ENCODE data around the gene CISH.

Gene CISH

DNA sequence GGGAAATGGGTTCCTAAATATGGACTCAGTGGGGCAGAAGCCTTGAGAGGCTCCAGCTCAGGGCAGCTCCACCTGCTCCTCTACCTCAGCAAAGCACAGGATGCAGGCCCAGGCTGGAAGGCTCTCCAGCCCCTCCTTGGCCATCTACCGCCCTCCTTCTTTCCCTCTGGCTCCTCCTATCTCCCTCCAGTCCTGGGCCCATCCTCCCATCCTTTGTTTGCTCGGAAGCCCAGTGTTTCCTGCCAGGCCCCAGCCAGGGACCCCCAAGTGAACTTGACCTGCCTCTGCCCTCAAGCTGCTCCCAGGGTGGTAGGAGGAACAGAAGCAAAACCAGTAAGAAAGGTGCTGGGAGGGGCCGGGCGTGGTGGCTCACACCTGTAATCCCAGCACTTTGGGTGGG, 25.4 kb upstream of the CISH start:
- DNase-seq (ENCODE audit: low read depth), result no peak

DNA sequence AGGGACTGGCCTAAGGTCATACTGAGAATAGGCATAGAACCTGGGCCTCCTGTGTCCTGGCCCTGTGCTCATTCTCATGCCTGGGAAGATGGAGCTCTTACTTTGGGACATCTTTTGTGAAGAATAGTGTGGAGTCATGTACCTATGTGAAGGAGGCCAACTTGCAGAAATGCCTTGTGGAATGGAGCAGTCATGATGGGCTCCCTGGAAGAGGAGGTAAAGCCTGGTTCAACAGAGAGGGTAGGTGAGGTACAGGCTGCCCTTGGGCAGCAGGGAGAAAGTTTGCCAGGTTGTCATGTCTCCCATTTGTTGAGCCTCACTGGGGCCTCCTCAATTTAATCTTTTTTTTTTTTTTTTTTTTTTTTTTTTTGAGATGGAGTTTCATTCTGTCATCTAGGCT, 23.5 kb upstream of the CISH start:
- no peak for DNase-seq (ENCODE audit: low read depth)

DNA sequence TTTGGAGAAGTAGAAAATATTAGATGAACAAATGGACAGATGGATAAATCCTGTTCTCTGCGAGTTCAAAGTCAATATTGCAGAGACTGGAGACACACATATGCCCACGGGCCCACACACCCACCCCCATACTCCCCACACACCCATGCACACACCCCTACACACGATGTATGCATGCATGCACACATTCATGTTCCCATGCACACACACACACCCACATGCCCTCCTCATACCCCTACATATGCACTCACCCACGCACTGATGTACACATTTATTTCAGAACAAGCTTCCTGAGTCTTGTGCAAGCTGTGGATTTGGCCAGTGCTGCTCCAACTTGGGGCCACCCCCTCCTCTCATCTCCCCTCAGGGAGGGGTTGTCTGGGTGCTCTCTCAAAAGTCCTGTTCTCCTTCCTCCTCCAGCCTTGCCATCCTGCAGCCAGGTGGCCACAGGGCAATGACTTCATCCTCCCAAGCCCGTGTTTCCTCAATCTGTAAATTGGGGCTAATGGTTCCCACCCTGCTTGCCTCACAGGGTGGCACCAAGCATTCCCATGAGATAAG, 21.7 kb upstream of the CISH start:
- DNase-seq (ENCODE audit: low read depth), result no peak

DNA sequence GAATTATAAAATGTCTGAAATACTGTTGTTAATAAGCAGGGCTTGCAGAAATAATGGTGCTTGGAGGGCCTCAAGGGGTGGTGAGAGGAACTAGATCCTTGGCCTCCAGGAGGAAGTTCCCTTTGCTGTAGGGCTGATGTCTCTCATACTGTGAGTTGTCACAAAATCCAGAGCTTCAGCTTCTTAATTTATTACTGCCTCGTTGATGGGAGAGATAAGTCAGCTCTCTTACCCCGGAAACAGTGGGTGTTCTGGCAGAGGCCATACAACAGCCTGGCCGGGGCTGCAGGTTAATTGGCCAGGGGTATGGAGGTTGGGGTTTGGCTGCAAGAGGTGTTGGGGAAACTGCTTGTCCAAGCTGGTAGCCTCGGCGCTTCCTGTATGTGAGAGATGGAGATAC, 20.9 kb upstream of the CISH start:
- no peak for DNase-seq (ENCODE audit: low read depth)

DNA sequence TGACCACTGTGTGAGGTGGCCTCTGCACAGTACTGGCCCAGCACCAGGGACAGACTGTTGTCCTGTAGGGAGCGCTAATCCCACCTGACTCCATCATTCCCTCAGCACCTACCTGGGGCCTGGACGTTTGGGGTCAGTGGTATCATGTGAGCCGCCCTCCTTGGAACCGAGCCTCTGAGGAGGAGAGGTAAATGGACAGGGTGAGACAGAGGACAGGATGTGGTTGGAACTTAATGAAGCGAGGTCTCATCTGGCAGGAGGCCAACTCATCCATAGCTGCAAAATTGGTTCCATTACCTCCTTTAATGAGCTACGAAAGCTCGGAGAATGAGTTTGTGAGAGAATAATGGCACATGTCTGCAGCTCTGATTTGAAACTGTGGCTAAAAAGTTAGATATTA, 19.3 kb upstream of the CISH start:
- no peak for DNase-seq (ENCODE audit: low read depth)

DNA sequence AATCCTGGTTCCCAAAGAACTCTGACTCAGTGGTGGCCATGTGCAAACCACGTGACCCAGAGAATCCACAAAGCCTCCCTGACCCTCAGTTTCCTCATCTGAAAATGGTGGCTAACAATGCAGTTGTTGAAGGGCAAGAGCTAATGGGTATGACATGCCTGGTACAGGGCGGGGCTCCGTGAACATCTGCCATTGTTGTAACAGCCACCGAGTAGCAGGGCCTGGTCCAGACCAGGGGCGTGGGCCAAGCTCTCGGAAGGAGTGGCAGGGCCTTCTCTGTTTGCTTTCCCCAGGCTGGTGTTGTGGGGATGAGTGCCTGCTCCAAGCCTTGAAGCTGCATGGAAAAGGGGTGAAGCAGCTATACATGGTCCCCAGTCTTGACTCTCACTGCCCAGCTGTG, 18.8 kb upstream of the CISH start:
- DNase-seq (ENCODE audit: low read depth), result no peak

DNA sequence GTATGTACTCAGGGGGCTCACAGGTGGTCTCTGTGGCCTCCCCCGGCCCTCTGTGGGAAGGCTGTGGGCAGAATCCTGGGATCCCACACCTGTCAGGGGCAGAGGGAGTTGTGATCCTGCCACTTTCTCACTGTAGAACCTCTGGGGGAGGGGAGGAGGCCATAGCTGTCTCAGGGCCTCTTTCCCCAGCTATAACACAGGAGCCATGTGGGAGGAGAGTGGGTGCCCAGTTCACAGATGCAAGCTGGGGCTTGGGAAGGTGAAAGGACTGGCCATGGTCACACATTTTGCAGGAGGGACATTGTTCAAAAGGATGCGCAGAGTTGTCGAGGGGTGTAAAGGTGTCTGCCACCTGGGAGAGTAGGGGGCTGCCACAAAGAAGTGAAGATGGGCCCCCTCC, 17.0 kb upstream of the CISH start:
- DNase-seq (ENCODE audit: low read depth), result no peak

DNA sequence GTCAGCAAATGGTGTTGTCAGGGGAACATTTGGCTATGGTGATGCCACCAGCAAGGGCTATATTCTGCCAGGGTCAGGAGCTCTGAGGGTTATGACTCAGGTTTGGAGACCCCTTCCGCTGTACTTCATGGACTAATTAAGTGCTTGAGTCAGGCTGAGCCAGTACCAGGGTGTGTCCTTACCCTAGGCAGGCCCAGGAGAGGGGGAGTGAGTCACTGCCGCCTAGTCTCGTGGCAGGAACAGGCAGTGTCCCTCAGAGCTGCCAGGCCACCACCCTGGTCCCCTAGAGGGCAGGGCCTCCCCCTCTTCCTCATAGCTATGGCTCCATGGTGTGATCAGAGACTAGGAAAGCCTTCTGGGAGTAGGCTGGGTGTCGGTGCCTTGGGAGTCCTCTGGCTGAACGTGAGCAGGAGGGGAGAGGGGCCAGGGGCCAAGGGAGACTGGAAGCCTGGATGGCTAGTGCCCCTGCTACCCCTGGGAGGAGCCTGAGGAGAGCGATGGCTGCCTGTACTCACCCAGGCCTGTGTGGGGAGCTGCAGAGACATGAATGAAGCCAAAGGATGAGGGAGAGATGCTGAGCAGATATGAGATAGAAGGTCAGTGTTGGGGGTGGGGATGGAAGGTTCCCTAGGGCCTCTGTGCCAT, 16.0 kb upstream of the CISH start:
- no peak for DNase-seq (ENCODE audit: low read depth)

DNA sequence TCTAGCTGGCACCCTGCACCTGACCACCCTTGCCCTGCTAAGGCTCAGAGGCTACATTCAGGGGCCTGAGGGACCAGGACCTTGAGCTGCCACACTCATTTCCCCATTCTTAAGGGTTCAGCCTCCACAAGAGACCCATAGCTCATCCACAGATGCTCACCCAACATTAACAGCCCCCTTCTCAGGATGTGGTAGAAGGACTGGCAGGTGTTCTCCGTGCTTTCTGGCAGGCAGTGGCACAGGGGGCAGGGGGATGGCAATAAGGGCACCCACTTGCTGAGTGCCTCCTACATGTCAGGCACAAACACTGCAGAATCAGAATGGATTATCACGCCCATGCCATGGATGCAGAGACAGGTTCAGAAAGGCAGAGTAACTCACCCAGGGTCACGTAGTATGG, 14.8 kb upstream of the CISH start:
- no peak for DNase-seq (ENCODE audit: low read depth)

DNA sequence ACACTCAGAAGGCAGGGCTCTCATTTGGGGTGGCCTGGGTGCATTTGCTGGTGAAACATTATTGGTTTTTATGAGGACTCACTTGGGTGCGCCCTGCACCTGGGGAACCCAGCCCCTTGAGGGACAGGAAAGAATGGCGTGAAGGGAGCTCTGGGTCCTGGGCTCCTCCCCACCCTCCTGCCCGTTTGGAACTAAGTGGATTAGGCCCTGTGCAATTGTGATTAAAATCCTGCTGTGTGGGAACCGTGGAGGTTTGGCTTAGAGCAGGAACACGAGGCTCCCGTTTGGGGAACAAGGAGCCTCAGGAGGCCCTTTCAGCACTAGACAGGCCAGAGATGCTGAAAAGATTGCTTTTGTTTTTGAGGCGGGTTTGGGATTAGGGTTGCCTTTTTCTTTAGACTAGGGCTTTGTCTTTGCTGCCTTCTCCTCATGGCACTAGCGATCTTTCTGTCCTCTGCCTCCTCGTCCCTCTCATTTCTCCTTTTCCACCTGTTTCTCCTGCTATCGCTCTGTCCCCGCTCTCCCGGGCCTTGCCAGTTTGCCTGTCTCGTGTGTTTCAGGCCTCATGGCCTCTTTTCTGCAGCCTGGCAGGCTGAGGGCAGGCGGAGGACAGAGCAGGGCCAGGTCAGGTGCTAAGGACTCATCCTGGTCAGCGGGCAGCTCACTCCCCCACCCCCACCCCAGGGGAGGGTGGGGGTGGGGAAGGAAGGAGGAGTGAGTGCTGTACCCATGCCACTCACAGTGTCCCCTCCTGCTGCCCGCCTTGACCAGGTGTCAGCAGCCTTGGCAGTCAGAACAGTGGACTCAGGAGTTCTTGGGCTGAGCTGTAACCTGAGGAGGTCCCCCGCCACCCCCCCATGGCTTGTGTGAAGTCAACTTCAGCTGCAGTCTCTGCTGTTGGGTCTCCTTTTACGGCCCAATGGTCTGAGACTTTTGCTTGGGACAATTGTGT, 13.9 kb upstream of the CISH start:
- no peak for DNase-seq (ENCODE audit: low read depth)

DNA sequence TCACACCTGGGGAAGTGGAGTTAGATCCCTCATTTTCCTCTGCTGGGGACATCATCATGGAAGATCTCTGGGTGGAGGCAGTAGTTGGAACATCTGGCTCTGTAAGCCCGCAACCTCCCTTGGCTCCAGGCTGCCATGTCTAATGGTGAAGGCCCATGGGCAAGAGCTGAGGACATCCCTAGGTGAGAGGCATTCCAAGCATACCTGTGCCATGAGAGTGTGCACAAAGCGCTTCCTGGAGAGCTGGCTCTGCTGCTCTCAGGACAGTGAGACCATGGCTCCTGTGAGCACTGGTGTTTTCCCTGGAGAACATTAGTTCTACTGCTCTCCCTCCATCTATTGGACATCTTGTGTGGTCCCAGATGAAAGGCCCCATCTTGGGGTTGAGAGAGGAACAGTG, 13.1 kb upstream of the CISH start:
- DNase-seq (ENCODE audit: low read depth), result no peak

DNA sequence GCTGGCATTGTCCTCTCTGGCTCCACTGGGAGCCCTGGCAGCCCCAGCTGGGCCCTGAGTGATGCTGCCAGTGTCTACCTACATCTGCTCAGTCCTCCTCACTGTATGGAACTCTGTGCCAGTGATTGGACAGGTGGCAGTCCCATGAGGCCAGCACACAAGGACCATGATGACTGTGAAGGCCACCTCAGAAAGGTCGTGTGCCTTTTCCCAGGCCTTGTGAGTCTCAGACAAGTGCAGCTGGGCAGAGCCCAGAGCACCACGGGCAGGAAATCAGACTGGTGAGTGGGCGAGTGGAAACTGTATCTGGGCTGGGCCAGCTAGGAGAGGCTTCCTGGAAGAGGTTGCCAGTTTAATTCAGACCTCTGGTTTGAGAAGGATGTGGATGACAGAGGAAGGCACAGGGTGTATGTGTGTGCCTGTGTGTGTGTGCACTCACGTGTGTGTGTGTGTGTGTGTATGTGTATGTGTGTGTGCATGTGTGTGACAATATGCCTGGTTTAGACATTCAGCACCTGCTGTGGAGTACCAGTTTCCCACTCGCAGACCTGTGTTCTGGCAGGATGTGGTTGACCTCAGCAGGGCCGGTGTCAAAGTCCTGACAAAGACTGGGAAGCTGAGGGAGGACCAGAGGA, 12.4 kb upstream of the CISH start:
- DNase-seq (ENCODE audit: low read depth), result no peak

DNA sequence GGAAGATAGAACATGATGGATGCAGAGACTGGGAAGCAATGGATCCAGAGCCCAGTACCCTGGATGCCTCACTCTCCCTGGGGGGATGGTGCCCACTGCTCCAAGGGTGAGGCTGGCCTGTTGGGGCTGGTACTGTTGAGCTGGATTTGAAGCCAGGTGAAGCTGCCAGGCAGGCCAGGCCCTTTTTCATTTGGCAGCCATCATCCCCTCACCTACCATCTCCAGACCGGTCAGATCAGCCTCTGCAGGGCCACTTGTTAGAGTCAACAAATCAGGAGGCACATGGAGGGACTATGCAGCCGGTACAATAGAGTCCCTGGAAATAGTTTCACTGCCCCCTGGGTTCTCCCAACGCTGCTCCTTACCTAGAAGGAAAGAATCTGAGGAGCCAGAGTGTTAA, 11.3 kb upstream of the CISH start:
- no peak for DNase-seq (ENCODE audit: low read depth)

DNA sequence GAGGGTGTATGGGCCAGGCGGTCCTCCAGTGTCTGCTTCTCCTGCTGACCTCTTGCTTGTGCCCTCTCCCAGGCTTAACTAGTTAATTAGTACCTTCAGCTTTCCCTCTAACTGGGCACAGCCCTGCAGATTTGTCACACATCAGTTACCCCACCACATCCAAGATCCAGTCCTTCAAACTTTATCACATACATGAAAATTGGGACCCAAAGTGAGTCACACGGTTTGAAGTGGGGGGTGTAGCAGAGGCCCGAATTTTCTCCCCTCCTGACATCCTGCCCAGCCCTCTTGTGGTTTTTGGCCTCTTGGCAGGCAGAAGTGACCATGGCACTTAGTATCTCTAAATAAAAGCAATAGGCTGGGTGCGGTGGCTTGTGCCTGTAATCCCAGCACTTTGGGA, 9.2 kb upstream of the CISH start:
- DNase-seq (ENCODE audit: low read depth), result no peak

DNA sequence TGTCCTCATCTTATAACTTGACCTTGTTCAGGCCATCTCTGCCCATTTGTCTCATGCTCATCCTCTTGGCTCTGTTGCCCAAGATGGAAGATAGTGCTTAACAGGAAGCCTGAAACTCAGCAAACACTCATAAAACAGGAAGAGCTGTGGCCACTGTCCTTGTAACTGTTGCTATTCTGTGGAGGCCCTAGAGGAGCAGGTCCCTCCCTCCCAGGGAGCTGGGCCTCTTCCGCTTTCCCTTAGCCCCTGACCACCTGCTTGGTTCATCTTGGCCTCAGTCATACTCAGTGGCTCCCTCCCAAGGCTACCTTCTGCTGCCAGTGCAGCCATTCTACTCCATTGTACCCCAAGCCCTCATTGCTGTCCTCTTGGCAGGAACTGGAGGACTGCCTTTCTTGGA, 8.8 kb upstream of the CISH start:
- DNase-seq (ENCODE audit: low read depth), result no peak

DNA sequence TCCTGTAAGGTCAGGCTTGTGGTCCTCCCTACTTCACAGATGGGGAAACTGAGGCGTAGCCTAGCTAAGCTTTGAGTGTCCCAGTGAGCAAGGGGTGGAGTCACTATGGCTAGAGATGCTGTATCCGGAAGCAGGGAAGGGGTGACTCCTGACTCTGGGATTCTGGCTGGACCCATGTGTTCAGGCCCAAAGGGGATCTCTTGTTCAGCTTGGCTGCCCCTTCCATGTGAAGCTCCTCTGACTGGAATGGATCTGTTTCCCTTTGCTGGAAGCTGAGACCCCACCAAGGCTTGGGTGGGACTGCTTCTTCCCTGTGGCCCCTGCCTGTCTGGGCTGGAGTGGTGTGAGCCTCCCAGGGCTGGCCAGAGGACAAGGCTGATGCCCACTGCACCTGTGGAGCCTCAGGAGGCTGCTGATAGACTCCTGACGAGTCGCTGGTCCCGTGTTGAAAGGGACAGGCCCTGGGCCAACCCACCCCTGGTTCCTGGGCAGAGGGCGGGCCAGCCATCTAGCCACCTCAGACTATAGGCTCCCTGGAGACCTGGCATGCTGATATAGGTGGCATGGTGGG, 6.4 kb upstream of the CISH start:
- DNase-seq (ENCODE audit: low read depth), result no peak

DNA sequence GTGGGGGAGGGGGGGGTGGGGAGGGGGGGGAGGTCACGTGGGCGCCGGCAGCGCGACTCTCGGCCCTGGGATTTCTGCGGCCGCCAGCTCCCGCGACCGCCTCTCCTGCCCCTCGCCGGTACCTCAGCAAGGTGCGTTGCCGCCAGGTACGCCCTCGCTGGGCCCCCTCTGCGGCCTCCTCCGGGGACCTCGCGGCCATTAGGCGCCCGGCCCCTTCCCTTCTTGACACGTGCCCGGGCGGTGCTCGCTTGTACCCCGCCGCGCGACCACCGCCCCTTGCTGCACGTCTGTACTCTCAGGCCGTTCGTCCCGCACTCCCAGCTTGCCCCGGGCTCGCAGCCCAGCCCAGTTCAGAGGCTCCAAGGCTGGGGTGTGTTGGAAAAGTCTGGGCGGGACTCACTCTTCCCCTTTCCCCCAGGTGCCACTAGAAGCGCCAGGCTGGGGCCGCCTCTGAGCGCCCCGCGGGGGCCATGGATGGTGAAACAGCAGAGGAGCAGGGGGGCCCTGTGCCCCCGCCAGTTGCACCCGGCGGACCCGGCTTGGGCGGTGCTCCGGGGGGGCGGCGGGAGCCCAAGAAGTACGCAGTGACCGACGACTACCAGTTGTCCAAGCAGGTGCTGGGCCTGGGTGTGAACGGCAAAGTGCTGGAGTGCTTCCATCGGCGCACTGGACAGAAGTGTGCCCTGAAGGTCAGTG, 5.7 kb upstream of the CISH start, which contains the start of gene MAPKAPK3:
MAPKAPK3 (plus strand) TSS at position 56 of the 696 bp plus-strand sequence; CDS start at position 471, 415 bp downstream.
- DNase-seq (ENCODE audit: low read depth), result no peak

DNA sequence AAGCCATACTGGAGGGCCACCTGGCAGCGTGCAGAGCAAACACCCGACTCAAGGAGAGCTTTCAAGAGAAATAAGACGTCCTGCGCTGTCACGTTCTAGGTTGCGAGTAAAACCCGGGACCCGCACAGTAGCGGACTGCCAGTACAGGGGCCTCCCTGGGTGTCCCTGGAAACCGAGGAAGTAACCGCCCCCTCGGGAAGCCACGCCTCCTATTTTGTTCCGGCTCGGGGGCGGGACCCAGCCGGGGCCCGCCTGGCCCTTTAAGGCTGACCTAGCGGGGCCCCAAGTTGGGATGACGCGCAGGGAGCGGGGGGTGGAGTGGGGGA, 5.2 kb upstream of the CISH start:
- no peak for DNase-seq (ENCODE audit: low read depth)

DNA sequence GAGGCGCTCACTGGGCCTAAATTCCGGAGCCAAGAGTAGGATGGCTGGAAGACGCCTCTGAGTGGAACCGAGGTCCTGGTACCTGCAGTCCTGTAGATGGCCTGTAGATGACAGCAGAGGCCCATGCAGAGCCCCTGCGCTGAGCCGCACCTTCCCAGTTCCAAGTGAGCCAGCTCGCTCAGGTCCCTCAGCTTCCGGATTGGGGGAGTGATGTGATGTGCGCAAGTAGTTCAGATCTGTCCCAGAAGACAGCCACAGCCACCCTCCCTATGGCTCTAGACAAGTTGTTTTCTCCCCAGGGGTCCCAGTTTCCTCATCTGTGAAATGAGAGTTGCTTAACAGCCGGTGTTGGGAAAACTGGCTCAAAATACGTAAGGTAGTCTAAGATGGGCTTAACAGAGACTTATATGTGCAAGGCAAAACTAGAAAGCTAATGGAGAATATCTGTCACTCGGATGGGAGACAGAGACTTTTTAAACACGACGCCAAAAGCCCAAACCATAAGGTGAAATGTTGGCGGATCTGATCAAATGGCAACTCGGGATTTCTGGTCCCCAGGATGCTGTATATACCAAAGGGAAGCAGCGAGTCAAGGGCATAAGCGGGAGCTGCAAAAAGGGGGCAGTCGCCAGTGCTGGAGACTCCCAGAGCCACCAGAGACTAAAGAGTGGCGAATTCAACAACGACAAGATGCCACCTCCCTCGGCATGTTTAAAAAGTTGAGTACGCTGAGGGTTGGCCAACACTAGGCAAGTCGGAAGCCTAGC, 4.6 kb upstream of the CISH start:
- peak; percentile 55 for DNase-seq (ENCODE audit: low read depth)

DNA sequence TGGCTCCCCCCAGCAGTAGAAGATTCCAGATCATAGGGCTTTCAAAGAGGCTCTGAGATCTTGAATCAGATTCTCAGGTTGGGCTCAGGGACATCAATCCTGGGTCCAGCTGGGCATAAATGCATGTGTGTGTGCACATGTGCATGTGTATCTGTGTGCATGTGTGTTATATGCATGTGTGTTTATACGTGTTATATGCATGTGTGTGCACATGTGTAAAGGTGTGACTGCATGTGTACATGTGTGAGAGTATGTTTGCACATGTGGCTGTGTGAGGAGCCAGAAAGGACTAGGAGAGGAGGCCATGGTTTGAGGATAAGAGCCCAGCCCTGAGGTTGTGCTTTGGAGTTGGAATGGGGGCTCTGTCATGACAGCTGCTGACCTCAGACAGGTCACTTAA, 3.6 kb upstream of the CISH start:
- DNase-seq (ENCODE audit: low read depth), result no peak

Data from non-pigmented ciliary epithelial cell (primary cell).